Activated T-helper 17 cell treated with anti-CD3 and anti-CD28 coated beads, Interleukin-2, amount 50 U/mL, for 72 hours (primary cell): ENCODE results near the gene IDH2. TPM values are rescaled to one million over a fixed set of nuclear protein-coding genes. Genes with fewer than 3 reads are reported as not detected.
"Not testable (repeated sequence)": the region's sequence is repeated elsewhere in the genome, so short reads cannot be mapped to it uniquely, and the experiment has no call there.

Experiments
- ATAC-seq: fragments of 150-1000 bp; cut with Tn5 transposase; replicated peaks from 2 replicates; pipeline ENCODE4 v1.10.0; 2021; ENCODE audit warnings: mild to moderate bottlenecking, moderate library complexity
- H3K27ac Mint-ChIP-seq: one replicate; pipeline ENCODE4 v1.8.0; 2022; ENCODE audit warnings: mixed read lengths
- H3K27me3 Mint-ChIP-seq: one replicate; pipeline ENCODE4 v1.8.0; 2022; ENCODE audit warnings: mixed read lengths
- H3K36me3 Mint-ChIP-seq: one replicate; pipeline ENCODE4 v1.8.0; 2022; ENCODE audit warnings: low read depth, mild to moderate bottlenecking, mixed read lengths
- H3K4me1 Mint-ChIP-seq: one replicate; pipeline ENCODE4 v1.8.0; 2022; ENCODE audit warnings: mixed read lengths
- H3K4me3 Mint-ChIP-seq: one replicate; pipeline ENCODE4 v1.8.0; 2022; ENCODE audit warnings: mild to moderate bottlenecking, mixed read lengths
- H3K9me3 Mint-ChIP-seq: one replicate; pipeline ENCODE4 v1.8.0; 2022; ENCODE audit warnings: mixed read lengths
- total RNA-seq, 2 donors: library from RNA; stranded (reverse); gene quantifications; one replicate each; pipeline ENCODE4 v1.2.3, GENCODE V29; 2022

The IDH2 gene
- total RNA-seq, 2 donors from 2014 or later: 53.5 to 75.6 TPM

GRCh38 chr15:90130291-90130690, 28.0 kb upstream of the IDH2 start:
- no peak for ATAC-seq
- Mint-ChIP-seq H3K27me3 (peaks cover 13% of the 10 kb centered on the region), H3K4me3 (no peak overlapping the region), H3K36me3 (no peaks in the 10 kb centered on the region), H3K27ac (no peak overlapping the region), H3K9me3 (no peaks in the 10 kb centered on the region), H3K4me1 (no peaks in the 10 kb centered on the region)

GRCh38 chr15:90126596-90127435, 24.5 kb upstream of the IDH2 start:
- Mint-ChIP-seq H3K27ac (no peak overlapping the region), H3K27me3 (peaks cover 13% of the 10 kb centered on the region), H3K9me3 (no peaks in the 10 kb centered on the region), H3K4me3 (no peak overlapping the region), H3K36me3 (no peaks in the 10 kb centered on the region), H3K4me1 (no peaks in the 10 kb centered on the region)
- no peak for ATAC-seq

GRCh38 chr15:90126022-90126421, 23.8 kb upstream of the IDH2 start:
- ATAC-seq: no peak
- Mint-ChIP-seq H3K4me1 (no peaks in the 10 kb centered on the region), H3K27ac (no peak overlapping the region)

GRCh38 chr15:90124507-90124906, 22.2 kb upstream of the IDH2 start:
- Mint-ChIP-seq H3K4me3 (no peak overlapping the region), H3K27ac (no peak overlapping the region), H3K36me3 (no peaks in the 10 kb centered on the region), H3K9me3 (no peaks in the 10 kb centered on the region), H3K27me3 (peaks cover 13% of the 10 kb centered on the region), H3K4me1 (no peaks in the 10 kb centered on the region)
- no peak for ATAC-seq

More at GRCh38 chr15:90126022-90126421, 23.8 kb upstream of the IDH2 start:
- Mint-ChIP-seq H3K27me3 (peaks cover 13% of the 10 kb centered on the region), H3K4me3 (no peak overlapping the region), H3K9me3 (no peaks in the 10 kb centered on the region), H3K36me3 (no peaks in the 10 kb centered on the region)

- ATAC-seq: no peak
- Mint-ChIP-seq H3K9me3 (no peaks in the 10 kb centered on the region), H3K4me3 (no peak overlapping the region)
Measured at GRCh38 chr15:90121086-90121485, 18.8 kb upstream of the IDH2 start.

GRCh38 chr15:90119367-90119766, 17.1 kb upstream of the IDH2 start:
- peaks cover 4% of the 10 kb centered on the region for H3K9me3 Mint-ChIP-seq
- no peak for ATAC-seq
- H3K4me1 Mint-ChIP-seq: no peaks in the 10 kb centered on the region
- H3K36me3 Mint-ChIP-seq: no peaks in the 10 kb centered on the region
- no peaks in the 10 kb centered on the region for H3K27me3 Mint-ChIP-seq
- no peak overlapping the region for H3K4me3 Mint-ChIP-seq
- peak overlapping the region; percentile 50 for H3K27ac Mint-ChIP-seq

More at GRCh38 chr15:90121086-90121485, 18.8 kb upstream of the IDH2 start:
- no peak overlapping the region for H3K27ac Mint-ChIP-seq
- no peaks in the 10 kb centered on the region for H3K4me1 Mint-ChIP-seq
- no peaks in the 10 kb centered on the region for H3K36me3 Mint-ChIP-seq
- peaks cover 2% of the 10 kb centered on the region for H3K27me3 Mint-ChIP-seq

- H3K4me1 Mint-ChIP-seq: no peaks in the 10 kb centered on the region
- peaks cover 5% of the 10 kb centered on the region for H3K9me3 Mint-ChIP-seq
- no peak overlapping the region for H3K27ac Mint-ChIP-seq
- ATAC-seq: no peak
- no peaks in the 10 kb centered on the region for H3K27me3 Mint-ChIP-seq
- no peak overlapping the region for H3K4me3 Mint-ChIP-seq
- no peaks in the 10 kb centered on the region for H3K36me3 Mint-ChIP-seq
Measured at GRCh38 chr15:90115783-90116182, 13.5 kb upstream of the IDH2 start.

- Mint-ChIP-seq H3K27me3 (no peaks in the 10 kb centered on the region), H3K27ac (no peak overlapping the region)
Measured at GRCh38 chr15:90114451-90114901, 12.2 kb upstream of the IDH2 start.

GRCh38 chr15:90113166-90113565, 10.9 kb upstream of the IDH2 start:
- Mint-ChIP-seq H3K4me3 (no peak overlapping the region), H3K9me3 (peaks cover 5% of the 10 kb centered on the region), H3K36me3 (no peaks in the 10 kb centered on the region), H3K27me3 (no peaks in the 10 kb centered on the region), H3K27ac (no peak overlapping the region), H3K4me1 (no peaks in the 10 kb centered on the region)
- ATAC-seq: no peak

More at GRCh38 chr15:90114451-90114901, 12.2 kb upstream of the IDH2 start:
- ATAC-seq: no peak
- Mint-ChIP-seq H3K4me1 (no peaks in the 10 kb centered on the region), H3K36me3 (no peaks in the 10 kb centered on the region), H3K9me3 (peaks cover 5% of the 10 kb centered on the region), H3K4me3 (no peak overlapping the region)

GRCh38 chr15:90109163-90109751, 7.0 kb upstream of the IDH2 start:
- H3K36me3 Mint-ChIP-seq, H3K4me1 Mint-ChIP-seq, H3K4me3 Mint-ChIP-seq, H3K9me3 Mint-ChIP-seq, H3K27ac Mint-ChIP-seq, H3K27me3 Mint-ChIP-seq, ATAC-seq: not testable (repeated sequence)

- not testable (repeated sequence) for H3K4me1 Mint-ChIP-seq, H3K27me3 Mint-ChIP-seq, H3K9me3 Mint-ChIP-seq, H3K27ac Mint-ChIP-seq, H3K4me3 Mint-ChIP-seq, H3K36me3 Mint-ChIP-seq, ATAC-seq
Measured at GRCh38 chr15:90108038-90108437, 5.8 kb upstream of the IDH2 start.

- Mint-ChIP-seq H3K9me3 (no peaks in the 10 kb centered on the region), H3K27me3 (no peaks in the 10 kb centered on the region), H3K4me1 (no peaks in the 10 kb centered on the region), H3K4me3 (no peak overlapping the region), H3K27ac (no peak overlapping the region), H3K36me3 (no peaks in the 10 kb centered on the region)
- no peak for ATAC-seq
Measured at GRCh38 chr15:90106522-90107117, 4.4 kb upstream of the IDH2 start.

- no peaks in the 10 kb centered on the region for H3K36me3 Mint-ChIP-seq
- no peaks in the 10 kb centered on the region for H3K27me3 Mint-ChIP-seq
- no peak overlapping the region for H3K27ac Mint-ChIP-seq
- no peak for ATAC-seq
- no peaks in the 10 kb centered on the region for H3K9me3 Mint-ChIP-seq
- H3K4me1 Mint-ChIP-seq: peaks cover 7% of the 10 kb centered on the region
- no peak overlapping the region for H3K4me3 Mint-ChIP-seq
Measured at GRCh38 chr15:90105521-90105920, 3.3 kb upstream of the IDH2 start.

GRCh38 chr15:90104551-90104950, 2.3 kb upstream of the IDH2 start:
- H3K4me1 Mint-ChIP-seq: peaks cover 16% of the 10 kb centered on the region
- no peaks in the 10 kb centered on the region for H3K36me3 Mint-ChIP-seq
- no peaks in the 10 kb centered on the region for H3K27me3 Mint-ChIP-seq
- no peaks in the 10 kb centered on the region for H3K9me3 Mint-ChIP-seq
- no peak overlapping the region for H3K27ac Mint-ChIP-seq
- no peak overlapping the region for H3K4me3 Mint-ChIP-seq
- no peak for ATAC-seq
